GM19099 (cell line): ENCODE results near the gene ADARB2.

Experiments used
- POLR2A ChIP-seq: IDR thresholded peaks from 3 replicates; pipeline ENCODE4 v1.6.1; 2011; ENCODE audit warnings: low read depth; ENCODE audit not compliant: insufficient read length; ENCODE audit errors: extremely low read depth

Gene ADARB2

GRCh38 chr10:1648648-1649047, 88.7 kb downstream of the ADARB2 start:
- no peak for TF ChIP-seq POLR2A

- TF ChIP-seq POLR2A: no peak
Observed at GRCh38 chr10:1646332-1646731, 91.0 kb downstream of the ADARB2 start.

GRCh38 chr10:1645896-1646295, 91.4 kb downstream of the ADARB2 start:
- no peak for TF ChIP-seq POLR2A

- TF ChIP-seq POLR2A: no peak
Observed at GRCh38 chr10:1644191-1644711, 93.1 kb downstream of the ADARB2 start.

- no peak for TF ChIP-seq POLR2A
Observed at GRCh38 chr10:1643908-1644179, 93.5 kb downstream of the ADARB2 start.

- TF ChIP-seq POLR2A: no peak
Observed at GRCh38 chr10:1643161-1643907, 94.0 kb downstream of the ADARB2 start.

GRCh38 chr10:1642600-1643160, 94.6 kb downstream of the ADARB2 start:
- no peak for TF ChIP-seq POLR2A

- TF ChIP-seq POLR2A: no peak
Observed at GRCh38 chr10:1641402-1641801, 95.9 kb downstream of the ADARB2 start.

- TF ChIP-seq POLR2A: no peak
Observed at GRCh38 chr10:1638889-1639419, 98.4 kb downstream of the ADARB2 start.

- TF ChIP-seq POLR2A: no peak
Observed at GRCh38 chr10:1635340-1635739, 102.0 kb downstream of the ADARB2 start.

GRCh38 chr10:1634239-1634638, 103.1 kb downstream of the ADARB2 start:
- TF ChIP-seq POLR2A: no peak

- TF ChIP-seq POLR2A: no peak
Observed at GRCh38 chr10:1633783-1634182, 103.5 kb downstream of the ADARB2 start.

GRCh38 chr10:1632596-1632995, 104.7 kb downstream of the ADARB2 start:
- TF ChIP-seq POLR2A: no peak

GRCh38 chr10:1632141-1632540, 105.2 kb downstream of the ADARB2 start:
- TF ChIP-seq POLR2A: no peak

- TF ChIP-seq POLR2A: no peak
Observed at GRCh38 chr10:1631282-1631681, 106.0 kb downstream of the ADARB2 start.

GRCh38 chr10:1630304-1630703, 107.0 kb downstream of the ADARB2 start:
- TF ChIP-seq POLR2A: no peak
